Erythroblast (primary cell): ENCODE results near the gene PRIMA1.

Source experiments
- DNase-seq, 2 experiments: peaks; one replicate each; lab custom pipeline; 2025; lab: John Stamatoyannopoulos, UW
- GATA1 ChIP-seq: IDR thresholded peaks from 2 replicates; pipeline ENCODE4 v1.6.1; 2011; ENCODE audit warnings: low read depth, mild to moderate bottlenecking, control low read depth, low read length, moderate library complexity
- POLR2A ChIP-seq: IDR thresholded peaks from 2 replicates; pipeline ENCODE4 v1.6.1; 2011; ENCODE audit warnings: mild to moderate bottlenecking, low read length

The PRIMA1 gene

GRCh38 chr14:93723001-93723400 lies 65.3 kb downstream of the PRIMA1 start:
- DNase-seq: no peak
- TF ChIP-seq GATA1: no peak
- TF ChIP-seq POLR2A: no peak

DNA sequence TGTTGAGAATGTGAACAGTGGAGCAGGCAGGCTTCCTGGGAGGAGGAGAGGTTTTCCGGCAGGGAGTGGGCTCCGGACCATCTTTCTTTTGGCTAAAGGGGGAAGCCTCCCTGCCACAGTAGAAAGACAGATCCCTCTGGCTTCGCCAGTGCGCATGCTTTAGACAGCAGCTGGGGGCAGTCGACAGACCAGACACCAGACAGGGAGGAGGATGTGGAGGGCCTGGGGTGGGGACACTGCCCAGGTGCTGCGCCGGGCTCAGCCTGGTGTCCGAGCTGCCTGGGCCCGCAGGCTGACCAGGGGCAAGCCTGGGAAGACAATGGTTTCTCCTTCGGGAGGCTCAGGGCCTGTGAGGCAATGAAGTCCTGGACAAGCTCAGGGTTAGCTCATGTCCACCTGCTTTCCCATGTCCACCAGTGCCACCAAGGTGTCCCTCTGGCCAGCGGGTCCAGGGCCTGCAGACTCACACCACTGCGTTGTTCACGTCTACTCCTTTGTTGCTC lies 67.3 kb downstream of the PRIMA1 start:
- no peak for DNase-seq
- TF ChIP-seq POLR2A: no peak

GRCh38 chr14:93720076-93720815 lies 68.0 kb downstream of the PRIMA1 start:
- TF ChIP-seq GATA1 (no peak), POLR2A (no peak)

GRCh38 chr14:93719256-93719655 lies 69.0 kb downstream of the PRIMA1 start:
- TF ChIP-seq GATA1 (no peak), POLR2A (no peak)
- no peak for DNase-seq

More at GRCh38 chr14:93720076-93720815, 68.0 kb downstream of the PRIMA1 start:
- no peak for DNase-seq

DNA sequence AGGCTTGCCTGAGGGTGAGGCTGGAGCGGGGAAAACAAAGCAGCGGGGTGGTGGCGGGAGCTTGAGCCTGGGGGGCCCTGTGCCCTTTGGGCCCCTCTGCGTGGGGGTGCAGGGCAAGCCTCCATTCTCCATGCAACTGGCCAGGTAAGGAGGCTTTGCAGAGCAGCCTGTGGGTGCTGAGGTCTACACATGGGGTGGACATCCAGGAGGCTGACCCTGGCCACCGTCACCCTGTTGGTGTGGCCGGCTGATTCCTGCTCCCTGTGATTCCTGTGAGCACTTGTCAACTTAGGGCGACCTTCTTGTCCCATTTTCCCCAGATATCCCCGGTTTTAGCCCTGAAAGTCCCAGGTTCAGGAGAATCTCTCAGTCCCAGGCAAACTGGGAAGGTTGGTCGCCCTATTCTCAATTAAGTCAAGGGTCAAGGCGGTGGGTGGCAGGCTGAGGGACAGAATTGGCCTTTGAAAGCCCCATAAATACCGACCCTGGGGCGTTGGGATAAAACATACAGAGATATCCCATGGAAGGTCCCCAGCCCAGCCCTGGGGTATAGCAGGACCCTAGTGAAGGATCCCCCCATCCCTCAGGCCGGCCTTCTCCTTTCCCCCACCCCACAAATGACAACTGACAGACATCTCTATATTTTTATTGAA lies 70.5 kb downstream of the PRIMA1 start:
- TF ChIP-seq GATA1 (no peak), POLR2A (no peak)
- DNase-seq: no peak

GRCh38 chr14:93716746-93717667 lies 71.3 kb downstream of the PRIMA1 start:
- TF ChIP-seq GATA1: no peak
- TF ChIP-seq POLR2A: no peak
- DNase-seq: no peak

DNA sequence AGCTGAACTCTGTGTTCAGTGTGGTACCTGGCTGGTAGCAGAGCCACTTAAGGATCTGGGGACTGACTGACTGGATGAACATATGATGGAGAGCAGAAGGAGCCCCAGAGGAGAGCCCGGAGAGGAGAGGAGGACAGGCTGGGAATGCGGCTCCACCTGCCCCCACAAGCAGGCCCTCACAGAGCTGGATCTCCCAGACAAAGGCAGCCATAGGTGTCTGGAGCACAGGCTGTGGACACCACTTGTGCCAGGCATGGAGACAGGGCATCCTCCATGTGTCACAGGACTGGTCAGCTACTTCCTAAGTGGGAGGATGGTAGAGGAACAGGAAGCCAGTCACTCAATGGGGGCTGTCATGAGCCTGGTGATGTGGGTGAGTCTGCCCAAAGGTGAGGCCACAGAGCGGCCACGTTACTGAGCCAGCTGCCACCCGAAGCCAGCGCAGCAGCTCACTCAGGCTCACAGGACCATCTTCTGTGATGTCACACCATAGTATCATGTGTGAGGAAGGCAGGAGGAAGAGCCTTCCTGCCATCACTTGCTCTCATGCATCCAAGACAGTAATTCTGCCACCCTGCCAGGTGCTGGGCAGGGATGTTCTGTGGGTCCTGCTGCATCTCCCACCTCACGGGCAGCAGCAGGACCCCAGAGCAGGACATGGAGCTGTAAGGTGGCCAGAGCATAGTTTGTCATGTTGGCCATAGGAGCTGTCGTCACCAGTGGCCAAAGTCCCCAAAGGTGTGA lies 72.1 kb downstream of the PRIMA1 start:
- DNase-seq: no peak
- TF ChIP-seq POLR2A: no peak
- no peak for TF ChIP-seq GATA1

DNA sequence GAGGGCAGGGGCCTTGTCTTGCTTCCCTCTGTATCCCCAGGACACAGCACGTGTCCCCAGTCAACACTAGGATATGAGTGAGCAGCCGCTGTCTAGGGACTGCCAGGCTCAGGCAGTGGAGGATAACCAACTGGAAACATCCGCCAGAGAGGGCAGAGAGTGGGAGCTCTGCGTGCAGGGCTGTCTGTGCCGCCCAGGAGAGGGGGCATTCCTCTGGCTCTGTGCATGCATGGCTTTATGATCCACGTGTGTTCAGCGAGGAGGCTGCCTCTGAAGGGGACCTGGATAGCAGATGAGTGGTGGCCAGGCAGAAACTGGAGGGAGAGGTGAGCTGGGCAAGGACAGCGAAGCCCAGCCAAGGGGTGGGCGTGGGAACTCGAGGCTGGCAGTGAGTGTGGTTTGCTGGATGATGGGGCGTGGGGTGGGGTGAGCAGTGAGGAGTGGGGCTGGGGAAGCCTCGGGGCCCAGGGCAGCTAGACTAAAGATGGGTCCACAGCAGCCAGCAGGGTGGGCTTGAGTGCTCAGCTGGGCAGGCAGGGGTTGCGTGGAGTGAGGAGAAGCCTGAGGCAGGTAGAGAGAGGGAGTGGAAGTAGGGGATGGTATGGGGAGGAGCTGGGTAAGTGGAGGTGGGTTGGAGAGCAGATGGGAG lies 72.9 kb downstream of the PRIMA1 start:
- no peak for DNase-seq
- TF ChIP-seq POLR2A (no peak), GATA1 (no peak)

- DNase-seq: no peak
- TF ChIP-seq POLR2A (no peak), GATA1 (no peak)
Observed at GRCh38 chr14:93714605-93715004, 73.7 kb downstream of the PRIMA1 start.

GRCh38 chr14:93713726-93714405 lies 74.4 kb downstream of the PRIMA1 start:
- TF ChIP-seq GATA1 (no peak), POLR2A (no peak)
- DNase-seq: no peak

GRCh38 chr14:93712838-93713724 lies 75.2 kb downstream of the PRIMA1 start:
- DNase-seq: no peak
- no peak for TF ChIP-seq POLR2A
- no peak for TF ChIP-seq GATA1
